ENCODE results near the gene C10orf62. TPM values are rescaled to one million over a fixed set of nuclear protein-coding genes. Genes with fewer than 3 reads are reported as not detected.

The C10orf62 gene
- polyA plus RNA-seq, 3 donors: not detected

GRCh38 chr10:97607095-97607636 is 17.6 kb downstream of the C10orf62 start:
- H3K36me3 Mint-ChIP-seq: no peaks in the 10 kb centered on the region
- Histone ChIP-seq H3K79me2 (ENCODE audit: insufficient read depth, low read length) (no peaks in the 10 kb centered on the region), H3K9me3 (replicated peaks in 1 of 2; ENCODE audit: control insufficient read depth in 1 of 2, insufficient read depth in 1 of 2, low read length in 2 of 2) (no peaks in the 10 kb centered on the region), H3K27ac (ENCODE audit: low read depth in 1 of 2, low read length in 2 of 2) (no peak overlapping the region), H3K4me3 (replicated peaks in 1 of 3; ENCODE audit: low read depth in 2 of 3, low read length in 3 of 3) (no peak overlapping the region), H3K4me1 (ENCODE audit: control insufficient read depth in 1 of 2, insufficient read depth in 2 of 2, low read length in 2 of 2) (no peaks in the 10 kb centered on the region), H4K20me1 (ENCODE audit: insufficient read depth, low read length) (no peaks in the 10 kb centered on the region), H3K36me3 (replicated peaks in 1 of 2; ENCODE audit: control insufficient read depth in 1 of 2, insufficient read depth in 2 of 2, low read length in 2 of 2) (no peaks in the 10 kb centered on the region), H3K4me2 (replicated peaks; ENCODE audit: extremely low read depth, low read length, poor library complexity, severe bottlenecking) (no peak overlapping the region), H2AFZ (ENCODE audit: insufficient read depth, low read depth, low read length, poor library complexity, severe bottlenecking) (no peak overlapping the region), H3K9ac (ENCODE audit: insufficient read depth, low read length, poor library complexity, severe bottlenecking) (no peak overlapping the region), H3K27me3 (ENCODE audit: control insufficient read depth in 2 of 2, insufficient read depth in 2 of 2, low read length in 2 of 2) (no peaks in the 10 kb centered on the region)
- no peak for DNase-seq
- H3K4me1 Mint-ChIP-seq: no peaks in the 10 kb centered on the region
- intact Hi-C loops (cut with micrococcal nuclease): no loop called here
- H3K9me3 Mint-ChIP-seq: peaks cover 0 to 1% (median 0%) of the 10 kb centered on the region in 7 donors
- H3K4me3 Mint-ChIP-seq: no peak overlapping the region
- no peak for TF ChIP-seq CTCF (IDR thresholded peaks at IDR 0.05)
- H3K27me3 Mint-ChIP-seq (ENCODE audit: low read depth in 3 of 3): peaks cover 2 to 5% (median 3%) of the 10 kb centered on the region in 3 donors
- WGBS (ENCODE audit: insufficient coverage): 97% methylated on average over 4 of the region's 5 CpGs
- H3K27ac Mint-ChIP-seq: no peak overlapping the region

- Histone ChIP-seq H3K27ac (ENCODE audit: low read depth in 1 of 2, low read length in 2 of 2) (no peak overlapping the region), H3K9ac (ENCODE audit: insufficient read depth, low read length, poor library complexity, severe bottlenecking) (no peak overlapping the region), H3K9me3 (replicated peaks in 1 of 2; ENCODE audit: control insufficient read depth in 1 of 2, insufficient read depth in 1 of 2, low read length in 2 of 2) (no peaks in the 10 kb centered on the region), H3K79me2 (ENCODE audit: insufficient read depth, low read length) (no peaks in the 10 kb centered on the region), H2AFZ (ENCODE audit: insufficient read depth, low read depth, low read length, poor library complexity, severe bottlenecking) (no peak overlapping the region), H3K36me3 (replicated peaks in 1 of 2; ENCODE audit: control insufficient read depth in 1 of 2, insufficient read depth in 2 of 2, low read length in 2 of 2) (no peaks in the 10 kb centered on the region), H3K27me3 (ENCODE audit: control insufficient read depth in 2 of 2, insufficient read depth in 2 of 2, low read length in 2 of 2) (no peaks in the 10 kb centered on the region), H3K4me3 (replicated peaks in 1 of 3; ENCODE audit: low read depth in 2 of 3, low read length in 3 of 3) (no peak overlapping the region), H3K4me2 (replicated peaks; ENCODE audit: extremely low read depth, low read length, poor library complexity, severe bottlenecking) (no peak overlapping the region), H3K4me1 (ENCODE audit: control insufficient read depth in 1 of 2, insufficient read depth in 2 of 2, low read length in 2 of 2) (no peaks in the 10 kb centered on the region), H4K20me1 (ENCODE audit: insufficient read depth, low read length) (no peaks in the 10 kb centered on the region)
- no peaks in the 10 kb centered on the region for H3K9me3 Mint-ChIP-seq
- DNase-seq: no peak
- WGBS (ENCODE audit: insufficient coverage): 96% methylated on average over 9 of the region's 13 CpGs
- TF ChIP-seq CTCF (IDR thresholded peaks at IDR 0.05): no peak
- H3K36me3 Mint-ChIP-seq: no peaks in the 10 kb centered on the region
- no peaks in the 10 kb centered on the region for H3K4me1 Mint-ChIP-seq
- no peak overlapping the region for H3K4me3 Mint-ChIP-seq
- H3K27me3 Mint-ChIP-seq (ENCODE audit: low read depth in 3 of 3): peaks cover 3 to 5% (median 3%) of the 10 kb centered on the region in 3 donors
- intact Hi-C loops (cut with micrococcal nuclease): no loop called here
- H3K27ac Mint-ChIP-seq: no peak overlapping the region
Measured at GRCh38 chr10:97608991-97609561, 19.6 kb downstream of the C10orf62 start.
